HG03108 (cell line): ENCODE results near the gene ING1.
A peak's percentile ranks its signal among the peaks of the same experiment; 100 is the strongest.
"Not testable (repeated sequence)": the region's sequence is repeated elsewhere in the genome, so short reads cannot be mapped to it uniquely, and the experiment has no call there.

Source experiments
- ATAC-seq: cut with Tn5 transposase; IDR thresholded peaks from one replicate; pipeline ENCODE4 v1.9.1; 2021; ENCODE audit warnings: moderate library complexity; ENCODE audit not compliant: unreplicated experiment

Gene ING1

GRCh38 chr13:110690516-110690915 is 23.0 kb upstream of the ING1 start:
- no peak for ATAC-seq

- ATAC-seq: not testable (repeated sequence)
Measured at GRCh38 chr13:110695774-110696173, 17.7 kb upstream of the ING1 start.

- no peak for ATAC-seq
Measured at GRCh38 chr13:110696776-110697175, 16.7 kb upstream of the ING1 start.

- no peak for ATAC-seq
Measured at GRCh38 chr13:110697842-110698241, 15.7 kb upstream of the ING1 start.

DNA sequence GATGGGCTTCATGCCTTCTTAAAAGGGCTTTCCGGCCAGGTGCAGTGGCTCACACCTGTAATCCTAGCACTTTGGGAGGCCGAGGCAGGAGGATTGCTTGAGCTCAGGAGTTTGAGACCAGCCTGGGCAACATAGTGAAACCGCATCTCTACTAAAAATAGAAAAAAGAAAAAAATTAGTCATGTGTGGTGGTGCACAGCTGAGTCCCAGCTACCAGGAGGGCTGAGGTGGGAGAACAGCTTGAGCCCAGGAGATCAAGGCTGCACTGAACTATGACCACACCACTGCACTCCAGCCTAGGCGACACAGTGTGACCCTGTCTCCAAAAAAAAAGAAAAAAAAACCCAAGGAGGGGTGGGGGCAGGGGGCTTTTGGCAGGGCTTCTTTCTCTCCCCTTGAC is 14.8 kb upstream of the ING1 start:
- ATAC-seq: no peak

DNA sequence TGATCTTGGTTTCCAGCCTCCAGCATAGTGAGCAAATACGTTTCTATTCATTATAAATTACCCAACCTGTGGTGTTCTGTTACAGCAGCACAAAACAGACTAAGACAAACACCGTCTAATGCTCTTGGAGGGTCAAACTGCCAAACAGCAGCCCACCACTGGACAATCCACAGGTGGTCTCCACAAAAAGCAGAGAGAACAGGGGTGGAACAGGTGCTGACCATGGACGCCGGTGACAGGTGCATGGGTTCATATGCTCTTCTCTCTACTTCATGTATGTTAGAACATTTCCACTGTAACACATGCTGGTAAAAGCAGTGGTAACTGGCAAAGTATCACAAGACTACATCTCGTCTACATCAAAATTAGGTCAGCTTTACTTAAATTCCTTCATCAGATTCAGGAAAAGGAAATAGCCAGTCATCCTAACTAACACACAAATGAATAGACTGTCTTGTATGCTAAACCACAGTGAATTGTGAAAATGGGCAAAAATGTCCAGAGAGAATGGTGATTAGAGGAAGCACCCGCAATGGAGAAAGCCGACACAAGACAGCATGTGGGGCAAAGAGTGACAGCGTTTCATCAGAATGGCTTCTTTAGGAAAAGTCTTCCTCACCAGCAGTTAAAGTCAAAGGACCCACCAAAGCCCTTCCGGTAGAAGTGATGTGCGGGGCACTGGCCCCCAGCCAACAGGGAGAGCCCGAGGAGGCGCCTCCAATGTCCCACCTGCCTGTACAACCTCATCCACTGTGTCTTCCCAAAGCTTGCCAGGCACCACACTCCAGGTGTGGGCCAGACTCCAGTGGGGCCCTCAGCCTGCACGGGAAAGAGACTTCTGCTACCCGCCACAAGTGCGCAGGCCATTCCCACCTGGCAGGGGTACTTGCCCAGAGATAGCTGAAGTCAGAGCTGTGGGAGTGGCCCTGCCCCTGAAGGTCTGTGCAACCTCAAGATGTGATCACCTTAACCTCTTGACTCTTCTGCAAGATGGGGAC is 14.1 kb upstream of the ING1 start:
- ATAC-seq: no peak

DNA sequence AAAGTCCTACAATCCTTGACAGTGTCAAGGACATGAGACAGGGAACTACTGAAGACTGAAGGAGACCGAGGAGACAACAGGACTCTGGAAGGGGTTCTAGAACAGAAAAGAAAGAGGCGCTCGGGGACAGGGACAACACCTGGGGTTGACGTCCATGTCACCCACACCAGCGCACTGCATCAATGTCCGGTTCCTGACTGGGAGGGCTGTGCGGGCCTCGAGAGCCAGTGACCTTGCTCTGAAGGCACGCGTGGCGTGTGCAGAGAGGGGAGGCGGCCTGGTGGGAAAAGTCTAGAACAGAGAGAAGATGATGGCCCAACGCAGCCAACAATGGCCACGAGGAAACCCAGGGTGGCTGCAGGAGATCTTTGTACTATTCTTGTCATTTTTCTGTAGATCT is 13.3 kb upstream of the ING1 start:
- ATAC-seq: no peak

GRCh38 chr13:110700641-110701040 is 12.9 kb upstream of the ING1 start:
- no peak for ATAC-seq

GRCh38 chr13:110701061-110701460 is 12.4 kb upstream of the ING1 start:
- ATAC-seq: not testable (repeated sequence)

DNA sequence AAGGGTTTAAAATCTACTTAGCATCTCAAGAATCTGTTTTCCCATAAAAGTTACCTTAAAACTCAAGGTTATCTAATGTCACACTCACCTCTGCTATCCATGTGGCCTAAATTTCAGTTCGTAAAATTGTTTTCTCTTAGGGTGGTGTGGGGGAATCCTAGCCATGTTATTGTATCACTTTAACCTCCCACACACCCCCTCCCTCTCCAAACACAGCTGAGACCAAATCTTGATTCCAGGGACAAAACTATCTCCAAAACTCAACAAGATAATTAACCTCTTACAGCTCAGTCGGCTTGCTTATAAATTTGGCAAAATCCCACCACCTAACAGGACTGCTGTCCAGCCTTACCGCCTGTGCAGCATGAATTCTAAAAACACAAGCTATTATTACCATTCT is 11.4 kb upstream of the ING1 start:
- no peak for ATAC-seq

DNA sequence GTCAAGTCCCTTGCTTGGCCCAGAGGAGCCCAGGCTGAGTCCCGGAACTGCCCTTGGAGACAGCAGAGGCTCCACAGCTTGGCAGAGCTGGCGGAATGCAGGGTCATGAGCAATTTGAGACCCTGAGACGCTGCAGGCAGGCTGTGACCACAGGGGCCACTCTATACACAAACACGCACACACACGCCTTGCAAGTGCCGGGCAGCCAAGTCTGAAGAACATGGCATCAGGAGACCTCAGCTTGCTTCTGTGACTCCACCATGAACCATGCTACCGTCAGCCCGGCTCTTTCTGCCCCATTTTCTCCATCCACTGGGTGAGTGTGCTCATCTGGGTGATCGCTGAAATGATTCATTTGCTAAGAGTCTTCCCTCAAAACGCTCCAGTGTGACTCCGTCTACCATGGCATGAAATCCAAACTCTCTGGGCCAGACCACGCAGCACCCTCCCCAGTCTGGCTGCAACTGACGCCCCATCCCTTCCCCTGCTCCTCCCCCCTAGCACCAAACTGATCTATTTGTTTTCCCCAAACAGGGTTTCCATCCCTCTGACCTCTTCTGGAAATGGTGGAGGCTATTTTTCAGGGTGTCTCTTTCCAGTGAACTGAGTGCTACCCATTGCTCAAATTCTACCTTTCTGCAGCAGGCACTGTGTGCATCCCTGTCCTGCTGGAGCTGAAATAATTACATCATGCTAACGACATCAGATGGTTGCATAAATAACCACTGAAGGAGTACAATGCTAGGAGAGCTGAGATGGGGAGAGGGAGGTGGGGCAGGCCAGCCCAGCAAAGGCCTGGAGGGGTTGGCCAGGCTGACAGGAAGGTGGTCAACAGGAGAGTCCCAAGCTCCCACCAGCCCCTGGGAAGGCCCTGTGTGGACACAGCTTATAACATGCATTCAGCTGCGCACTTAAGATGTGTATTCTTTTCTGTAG is 10.6 kb upstream of the ING1 start:
- no peak for ATAC-seq

GRCh38 chr13:110705356-110705825 is 8.1 kb upstream of the ING1 start:
- ATAC-seq: no peak

GRCh38 chr13:110705826-110706569 is 7.5 kb upstream of the ING1 start, which contains the start of gene CARS2:
TSS of gene CARS2 (minus strand) at chr13:110706116. CDS start at chr13:110706093, 23 bp downstream.
- ATAC-seq: peak; percentile 93

DNA sequence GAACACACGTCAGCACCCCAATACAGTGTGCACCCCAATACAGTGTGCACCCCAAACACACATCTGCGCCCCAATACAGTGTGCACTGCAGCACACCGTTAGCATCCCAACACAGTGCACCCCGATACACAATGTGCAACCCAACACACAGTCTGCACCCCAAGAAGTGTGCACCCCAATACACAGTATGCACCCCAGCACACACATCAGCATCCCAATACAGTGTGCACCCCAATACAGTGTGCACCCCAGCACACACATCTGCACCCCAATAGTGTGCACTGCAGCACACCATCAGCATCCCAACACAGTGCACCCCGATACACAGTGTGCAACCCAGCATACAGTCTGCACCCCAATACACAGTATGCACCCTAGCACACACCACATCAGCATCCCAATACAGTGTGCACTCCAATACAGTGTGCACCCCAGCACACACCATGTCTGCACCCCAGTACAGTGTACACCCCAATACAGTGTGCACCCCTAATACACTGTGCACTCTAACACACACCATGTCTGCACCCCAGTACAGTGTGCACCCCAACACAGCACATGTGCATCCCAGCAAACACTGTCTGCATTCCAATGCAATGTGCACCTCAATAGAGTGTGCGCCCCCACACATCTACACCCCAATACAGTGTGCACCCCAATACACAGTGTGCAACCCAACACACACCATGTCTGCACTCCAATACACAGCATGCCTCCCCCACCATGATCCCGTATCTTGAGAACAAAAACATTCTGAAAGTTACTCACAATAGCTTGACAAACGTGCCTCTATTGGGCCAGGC is 6.7 kb upstream of the ING1 start:
- no peak for ATAC-seq

DNA sequence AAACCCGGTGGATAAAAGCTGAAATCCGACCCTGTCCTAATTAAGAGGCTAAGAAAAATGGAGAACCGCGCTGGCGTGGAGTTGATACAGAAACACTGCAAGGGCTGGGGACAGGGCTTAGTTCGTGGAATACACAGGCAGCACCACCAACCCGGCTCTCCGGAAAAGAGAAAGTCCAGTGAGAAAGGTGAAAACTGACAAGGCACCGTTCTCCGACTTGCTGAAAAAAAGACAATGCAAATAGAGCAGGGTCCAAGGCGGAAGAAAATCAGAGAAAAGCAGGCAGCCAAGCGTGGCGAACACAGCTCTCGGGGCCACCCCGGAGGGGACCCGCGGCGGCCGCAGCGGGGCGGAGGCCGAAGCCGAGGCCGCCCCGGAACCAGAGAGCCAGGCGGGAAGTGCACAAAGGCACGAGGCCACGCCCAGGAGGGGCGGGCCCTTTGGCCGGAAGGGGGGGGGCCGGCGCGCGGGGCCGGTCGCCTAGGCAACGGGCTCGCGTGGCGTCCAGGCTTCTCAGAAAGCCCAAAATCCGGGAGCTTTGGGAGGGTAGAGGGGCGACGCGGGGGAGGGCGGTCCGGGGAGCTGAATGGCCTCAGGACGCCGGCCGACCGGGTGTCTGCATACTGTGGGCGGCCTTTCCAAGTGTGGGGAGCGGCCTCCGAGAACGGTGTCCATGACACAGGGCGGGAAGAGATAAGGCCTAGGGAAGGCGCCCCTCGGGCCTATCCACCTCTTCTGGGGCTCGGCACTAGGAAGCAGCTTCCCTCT is 1.2 kb upstream of the ING1 start:
- peak; percentile 25 for ATAC-seq

DNA sequence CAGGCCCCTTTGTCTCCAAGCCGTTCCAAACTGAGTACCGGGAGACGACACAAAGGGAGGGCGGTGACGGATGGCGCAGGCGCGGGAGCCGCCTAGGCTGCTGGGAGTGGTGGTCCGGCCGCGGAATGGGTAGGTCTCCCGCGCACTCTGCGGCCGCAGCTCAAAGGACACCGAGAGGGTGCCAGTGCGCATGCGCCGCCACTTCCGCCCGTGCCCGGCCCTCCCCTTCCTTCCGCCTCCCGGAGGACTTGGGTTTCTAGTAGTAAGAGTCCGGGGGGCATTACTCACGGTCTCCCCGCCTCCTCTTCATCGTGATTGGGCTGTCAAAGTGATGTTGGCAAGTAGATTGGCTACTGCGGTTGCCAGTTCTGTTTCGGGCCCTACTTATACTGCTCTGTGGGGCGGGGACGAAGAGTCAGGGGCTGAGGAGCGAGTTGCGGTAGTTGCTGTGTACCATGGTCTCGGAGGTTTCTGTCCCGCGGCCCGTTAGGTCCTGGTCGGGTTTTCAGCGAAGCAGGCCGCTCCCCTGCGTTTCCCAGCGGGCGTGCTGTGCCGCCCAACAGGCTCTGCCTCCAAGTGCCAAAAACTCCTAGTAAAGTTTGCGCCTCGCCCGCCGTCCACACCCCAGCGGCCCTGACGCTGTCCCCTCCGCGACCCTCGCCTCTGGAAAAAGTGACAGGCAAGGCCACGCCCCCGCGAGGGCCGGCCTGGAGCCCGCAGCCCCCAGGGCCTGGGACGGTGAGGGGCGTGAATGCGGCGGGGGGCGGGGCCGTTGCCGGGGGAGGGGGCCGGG is 455 bp upstream of the ING1 start:
- peak; percentile 42 for ATAC-seq

GRCh38 chr13:110713981-110714796 is 689 bp downstream of the ING1 start:
- ATAC-seq: no peak
